Stomach (tissue), 4 donors: ENCODE data around the gene OSTC.

ENCODE experiments used
- POLR2A ChIP-seq, 4 donors: fragments of 450-650 bp; IDR thresholded peaks; one replicate each; pipeline ENCODE4 v1.6.1; 2016; ENCODE audit warnings: antibody characterized with exemption in 4 of 4, control low read depth in 2 of 4, mild to moderate bottlenecking in 1 of 4, moderate library complexity in 1 of 4
- POLR2AphosphoS5 ChIP-seq, 3 donors: sonication (generic); formaldehyde crosslinking; IDR thresholded peaks; one replicate each; pipeline ENCODE4 v1.6.1; 2016; ENCODE audit warnings: antibody characterized with exemption in 3 of 3
- TF ChIP-seq, protein P1 (sequence below), 7 experiments: fragments of 450-650 bp in 4 of 7; fragments of 200-600 bp in 3 of 7; sonication (generic) in 3 of 7; IDR thresholded peaks; one replicate each; pipeline ENCODE4 v1.5.1; 2016 to 2019; ENCODE audit warnings: antibody characterized with exemption in 7 of 7, control low read depth in 2 of 7, mild to moderate bottlenecking in 1 of 7

DNA sequence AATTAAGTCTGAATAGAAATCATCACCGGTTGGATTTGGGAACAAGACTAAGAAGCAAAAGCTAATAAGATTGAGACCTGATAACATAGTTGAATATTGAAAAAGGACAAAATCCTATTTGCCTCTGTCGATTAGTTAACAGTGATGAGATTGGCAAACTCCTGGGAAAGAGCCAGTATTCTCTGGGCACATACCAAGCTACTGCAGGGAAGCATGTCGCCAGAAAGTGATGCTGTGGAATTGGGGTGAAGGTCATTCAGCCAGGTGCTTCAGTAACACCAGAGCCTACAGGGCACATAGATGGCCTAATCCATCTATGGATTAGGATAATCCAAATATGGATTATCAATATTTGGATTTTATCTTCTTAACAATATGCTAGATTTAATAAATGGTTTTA, 44.0 kb downstream of the OSTC start:
- no peak for TF ChIP-seq POLR2AphosphoS5 (IDR thresholded peaks at IDR 0.05)
- TF ChIP-seq, protein P1, sequence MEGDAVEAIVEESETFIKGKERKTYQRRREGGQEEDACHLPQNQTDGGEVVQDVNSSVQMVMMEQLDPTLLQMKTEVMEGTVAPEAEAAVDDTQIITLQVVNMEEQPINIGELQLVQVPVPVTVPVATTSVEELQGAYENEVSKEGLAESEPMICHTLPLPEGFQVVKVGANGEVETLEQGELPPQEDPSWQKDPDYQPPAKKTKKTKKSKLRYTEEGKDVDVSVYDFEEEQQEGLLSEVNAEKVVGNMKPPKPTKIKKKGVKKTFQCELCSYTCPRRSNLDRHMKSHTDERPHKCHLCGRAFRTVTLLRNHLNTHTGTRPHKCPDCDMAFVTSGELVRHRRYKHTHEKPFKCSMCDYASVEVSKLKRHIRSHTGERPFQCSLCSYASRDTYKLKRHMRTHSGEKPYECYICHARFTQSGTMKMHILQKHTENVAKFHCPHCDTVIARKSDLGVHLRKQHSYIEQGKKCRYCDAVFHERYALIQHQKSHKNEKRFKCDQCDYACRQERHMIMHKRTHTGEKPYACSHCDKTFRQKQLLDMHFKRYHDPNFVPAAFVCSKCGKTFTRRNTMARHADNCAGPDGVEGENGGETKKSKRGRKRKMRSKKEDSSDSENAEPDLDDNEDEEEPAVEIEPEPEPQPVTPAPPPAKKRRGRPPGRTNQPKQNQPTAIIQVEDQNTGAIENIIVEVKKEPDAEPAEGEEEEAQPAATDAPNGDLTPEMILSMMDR (IDR thresholded peaks at IDR 0.05): no peak
- no peak for TF ChIP-seq POLR2A (IDR thresholded peaks at IDR 0.05)
